HFF-Myc (cell line): ENCODE data around the gene KAZN.
A peak's percentile ranks its signal among the peaks of the same experiment; 100 is the strongest.

Source experiments
- DNase-seq: peaks from one replicate; pipeline ENCODE4 v3.0.0-alpha.2; 2011; ENCODE audit warnings: low read depth; ENCODE audit errors: extremely low read depth
- H3K4me3 ChIP-seq: replicated peaks from 2 replicates; pipeline ENCODE4 v1.5.1; 2011; ENCODE audit warnings: low read depth, mild to moderate bottlenecking, control low read depth, low read length
- CTCF ChIP-seq: IDR thresholded peaks from 2 replicates; pipeline ENCODE4 v1.5.1; 2012; ENCODE audit warnings: mild to moderate bottlenecking, low read depth, low read length, control low read depth; ENCODE audit errors: missing control alignments

The KAZN gene

GRCh38 chr1:14741532-14741931, 143.0 kb downstream of the KAZN start:
- TF ChIP-seq CTCF: no peak
- no peak for DNase-seq
- H3K4me3 ChIP-seq: no peak overlapping the region

- no peak for TF ChIP-seq CTCF
- peak; percentile 81 for DNase-seq
- no peak overlapping the region for H3K4me3 ChIP-seq
Measured at GRCh38 chr1:14742181-14742980, 143.9 kb downstream of the KAZN start.

GRCh38 chr1:14743368-14743767, 144.9 kb downstream of the KAZN start:
- DNase-seq: no peak
- H3K4me3 ChIP-seq: no peak overlapping the region
- TF ChIP-seq CTCF: no peak

- DNase-seq: no peak
- TF ChIP-seq CTCF: no peak
- no peak overlapping the region for H3K4me3 ChIP-seq
Measured at GRCh38 chr1:14745001-14745720, 146.7 kb downstream of the KAZN start.

GRCh38 chr1:14745789-14746188, 147.3 kb downstream of the KAZN start:
- no peak for DNase-seq
- H3K4me3 ChIP-seq: no peak overlapping the region
- TF ChIP-seq CTCF: no peak

- H3K4me3 ChIP-seq: no peak overlapping the region
- TF ChIP-seq CTCF: no peak
- DNase-seq: no peak
Measured at GRCh38 chr1:14746393-14746792, 147.9 kb downstream of the KAZN start.

GRCh38 chr1:14748151-14748550, 149.7 kb downstream of the KAZN start:
- DNase-seq: no peak
- H3K4me3 ChIP-seq: no peak overlapping the region
- TF ChIP-seq CTCF: no peak
